ENCODE results near the gene WFIKKN2. TPM values are rescaled to one million over a fixed set of nuclear protein-coding genes. Genes with fewer than 3 reads are reported as not detected.

WFIKKN2 gene
- total and polyA plus RNA-seq, 2 donors (not counting 1 experiment from before 2014, with no cell fraction given), result 0.02 to 0.33 TPM

- no peak for TF ChIP-seq EZH2 (IDR thresholded peaks at IDR 0.05; ENCODE audit: low read length, missing control alignments)
- no peak for TF ChIP-seq CTCF (conservative IDR thresholded peaks at IDR 0.05 in 1 of 2, IDR thresholded peaks at IDR 0.05 in 1 of 2; ENCODE audit: low read depth in 1 of 2, low read length in 2 of 2)
- Histone ChIP-seq H3K9me3 (ENCODE audit: control insufficient read depth, insufficient read depth, low read depth, low read length) (no peaks in the 10 kb centered on the region), H3K27me3 (ENCODE audit: control insufficient read depth, insufficient read depth, low read length) (peaks cover 3% of the 10 kb centered on the region), H3K4me3 (replicated peaks in 1 of 4; ENCODE audit: control extremely low read depth in 1 of 4, insufficient read depth in 1 of 4, low read depth in 3 of 4, low read length in 4 of 4) (no peak overlapping the region), H2AFZ (ENCODE audit: low read length) (peak overlapping the region; percentile 3), H3K4me2 (ENCODE audit: extremely low read depth, insufficient read depth, low read length) (no peak overlapping the region), H4K20me1 (ENCODE audit: control insufficient read depth, extremely low read depth, insufficient read depth, low read length) (no peaks in the 10 kb centered on the region), H3K27ac (ENCODE audit: insufficient read depth, low read length) (no peak overlapping the region), H3K4me1 (ENCODE audit: control insufficient read depth, extremely low read depth, insufficient read depth, low read length) (peaks cover 7% of the 10 kb centered on the region), H3K36me3 (ENCODE audit: control insufficient read depth, insufficient read depth, low read length) (no peaks in the 10 kb centered on the region), H3K79me2 (ENCODE audit: control insufficient read depth, insufficient read depth, low read length) (no peaks in the 10 kb centered on the region), H3K9ac (ENCODE audit: insufficient read depth, low read length) (no peak overlapping the region)
- no peak for DNase-seq (ENCODE audit: low read depth in 2 of 2)
These were observed 48.3 kb upstream of the WFIKKN2 start for GRCh38 chr17:50787106-50787505.

- H3K27ac ChIP-seq (ENCODE audit: insufficient read depth, low read length), result no peak overlapping the region
- no peak for TF ChIP-seq CTCF (conservative IDR thresholded peaks at IDR 0.05 in 1 of 2, IDR thresholded peaks at IDR 0.05 in 1 of 2; ENCODE audit: low read depth in 1 of 2, low read length in 2 of 2)
- no peak for TF ChIP-seq EZH2 (IDR thresholded peaks at IDR 0.05; ENCODE audit: low read length, missing control alignments)
- no peak overlapping the region for H2AFZ ChIP-seq (ENCODE audit: low read length)
- no peaks in the 10 kb centered on the region for H3K9me3 ChIP-seq (ENCODE audit: control insufficient read depth, insufficient read depth, low read depth, low read length)
- no peak for DNase-seq (ENCODE audit: low read depth in 2 of 2)
- H3K4me2 ChIP-seq (ENCODE audit: extremely low read depth, insufficient read depth, low read length), result no peak overlapping the region
- H3K4me1 ChIP-seq (ENCODE audit: control insufficient read depth, extremely low read depth, insufficient read depth, low read length), result peaks cover 4% of the 10 kb centered on the region
- no peak overlapping the region for H3K4me3 ChIP-seq (replicated peaks in 1 of 4; ENCODE audit: control extremely low read depth in 1 of 4, insufficient read depth in 1 of 4, low read depth in 3 of 4, low read length in 4 of 4)
- H3K36me3 ChIP-seq (ENCODE audit: control insufficient read depth, insufficient read depth, low read length), result no peaks in the 10 kb centered on the region
- H3K79me2 ChIP-seq (ENCODE audit: control insufficient read depth, insufficient read depth, low read length), result no peaks in the 10 kb centered on the region
- H3K27me3 ChIP-seq (ENCODE audit: control insufficient read depth, insufficient read depth, low read length), result peaks cover 3% of the 10 kb centered on the region
- H3K9ac ChIP-seq (ENCODE audit: insufficient read depth, low read length), result no peak overlapping the region
- no peaks in the 10 kb centered on the region for H4K20me1 ChIP-seq (ENCODE audit: control insufficient read depth, extremely low read depth, insufficient read depth, low read length)
These were observed 44.8 kb upstream of the WFIKKN2 start for GRCh38 chr17:50790618-50791017.

- H3K27me3 ChIP-seq (ENCODE audit: control insufficient read depth, insufficient read depth, low read length), result peaks cover 3% of the 10 kb centered on the region
- no peak overlapping the region for H3K4me2 ChIP-seq (ENCODE audit: extremely low read depth, insufficient read depth, low read length)
- no peaks in the 10 kb centered on the region for H3K36me3 ChIP-seq (ENCODE audit: control insufficient read depth, insufficient read depth, low read length)
- H4K20me1 ChIP-seq (ENCODE audit: control insufficient read depth, extremely low read depth, insufficient read depth, low read length), result no peaks in the 10 kb centered on the region
- H3K27ac ChIP-seq (ENCODE audit: insufficient read depth, low read length), result no peak overlapping the region
- TF ChIP-seq EZH2 (IDR thresholded peaks at IDR 0.05; ENCODE audit: low read length, missing control alignments), result no peak
- TF ChIP-seq CTCF (conservative IDR thresholded peaks at IDR 0.05 in 1 of 2, IDR thresholded peaks at IDR 0.05 in 1 of 2; ENCODE audit: low read depth in 1 of 2, low read length in 2 of 2), result no peak
- H2AFZ ChIP-seq (ENCODE audit: low read length), result no peak overlapping the region
- H3K4me1 ChIP-seq (ENCODE audit: control insufficient read depth, extremely low read depth, insufficient read depth, low read length), result no peaks in the 10 kb centered on the region
- H3K9ac ChIP-seq (ENCODE audit: insufficient read depth, low read length), result no peak overlapping the region
- no peak for DNase-seq (ENCODE audit: low read depth in 2 of 2)
- no peak overlapping the region for H3K4me3 ChIP-seq (replicated peaks in 1 of 4; ENCODE audit: control extremely low read depth in 1 of 4, insufficient read depth in 1 of 4, low read depth in 3 of 4, low read length in 4 of 4)
- H3K79me2 ChIP-seq (ENCODE audit: control insufficient read depth, insufficient read depth, low read length), result no peaks in the 10 kb centered on the region
- H3K9me3 ChIP-seq (ENCODE audit: control insufficient read depth, insufficient read depth, low read depth, low read length), result no peaks in the 10 kb centered on the region
These were observed 43.3 kb upstream of the WFIKKN2 start for GRCh38 chr17:50792132-50792531.
